HG02840 (cell line): Measurements from ENCODE around the gene PAX5.

Experiments
- ATAC-seq: cut with Tn5 transposase; IDR thresholded peaks from one replicate; pipeline ENCODE4 v1.9.1; 2021; ENCODE audit warnings: mild to moderate bottlenecking, moderate library complexity, moderate number of reproducible peaks; ENCODE audit not compliant: unreplicated experiment, low FRiP score

Gene PAX5

DNA sequence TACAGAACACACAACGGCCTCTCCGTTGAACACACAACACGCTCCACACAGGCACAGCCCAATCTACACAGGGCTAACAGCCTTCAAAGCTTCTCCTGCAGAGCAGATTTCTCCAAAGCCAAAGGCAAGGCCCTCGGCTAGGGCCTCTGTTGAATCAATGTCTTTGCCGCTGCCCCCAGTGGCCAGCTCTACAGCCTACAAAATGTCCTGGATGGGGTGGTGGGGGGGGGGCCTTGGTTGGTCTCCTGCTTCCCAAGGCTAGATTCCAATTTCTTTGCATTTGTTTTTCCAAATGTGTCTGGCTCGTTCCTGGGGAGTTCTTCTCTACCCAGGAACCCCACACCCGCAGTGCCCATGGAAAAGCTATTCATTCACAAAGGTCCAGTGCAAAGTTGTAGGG is 167.2 kb downstream of the PAX5 start:
- no peak for ATAC-seq

DNA sequence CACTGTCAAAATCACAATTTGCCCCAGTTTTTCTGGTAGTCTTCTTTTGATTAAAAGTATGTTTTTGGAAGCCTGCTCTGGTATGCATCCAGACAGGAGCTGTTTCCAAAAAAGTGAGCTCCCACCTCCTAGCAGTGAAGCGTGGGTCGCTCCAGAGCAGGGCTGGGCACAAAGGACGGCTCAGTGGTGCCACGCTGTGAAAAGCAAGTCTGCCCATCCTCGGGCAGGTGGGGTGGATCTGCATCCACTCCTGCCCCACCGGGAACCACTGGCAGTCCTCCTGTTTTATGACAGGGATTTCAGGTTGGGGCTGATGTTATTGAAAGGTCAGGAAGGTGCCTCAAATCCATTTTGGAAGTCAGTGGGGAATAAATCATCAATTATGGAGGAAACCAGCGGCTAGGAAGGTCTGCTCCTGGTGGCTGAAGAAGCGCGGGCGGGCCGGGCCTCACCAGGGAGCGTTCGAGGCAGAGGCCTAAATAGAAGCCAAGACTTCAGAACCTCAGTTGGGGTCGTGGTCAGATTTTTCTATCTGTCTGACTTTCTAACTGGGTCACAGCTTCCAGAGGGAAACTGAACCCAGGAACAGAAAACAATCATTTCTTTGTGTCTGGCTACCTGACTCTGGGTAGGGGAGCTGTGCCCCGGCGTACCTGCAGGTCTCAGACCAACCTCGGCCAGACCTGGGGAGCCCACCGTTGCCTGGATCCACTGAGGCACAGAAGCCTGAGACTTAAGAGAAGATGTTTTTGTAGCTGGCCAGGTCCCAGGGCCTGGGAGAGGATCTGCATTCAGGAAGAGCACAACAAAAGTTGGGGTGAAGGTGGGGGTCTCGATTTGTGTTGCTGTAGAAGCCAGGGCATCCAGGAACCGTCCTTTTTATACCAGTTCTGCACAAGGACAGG is 168.1 kb downstream of the PAX5 start:
- no peak for ATAC-seq

DNA sequence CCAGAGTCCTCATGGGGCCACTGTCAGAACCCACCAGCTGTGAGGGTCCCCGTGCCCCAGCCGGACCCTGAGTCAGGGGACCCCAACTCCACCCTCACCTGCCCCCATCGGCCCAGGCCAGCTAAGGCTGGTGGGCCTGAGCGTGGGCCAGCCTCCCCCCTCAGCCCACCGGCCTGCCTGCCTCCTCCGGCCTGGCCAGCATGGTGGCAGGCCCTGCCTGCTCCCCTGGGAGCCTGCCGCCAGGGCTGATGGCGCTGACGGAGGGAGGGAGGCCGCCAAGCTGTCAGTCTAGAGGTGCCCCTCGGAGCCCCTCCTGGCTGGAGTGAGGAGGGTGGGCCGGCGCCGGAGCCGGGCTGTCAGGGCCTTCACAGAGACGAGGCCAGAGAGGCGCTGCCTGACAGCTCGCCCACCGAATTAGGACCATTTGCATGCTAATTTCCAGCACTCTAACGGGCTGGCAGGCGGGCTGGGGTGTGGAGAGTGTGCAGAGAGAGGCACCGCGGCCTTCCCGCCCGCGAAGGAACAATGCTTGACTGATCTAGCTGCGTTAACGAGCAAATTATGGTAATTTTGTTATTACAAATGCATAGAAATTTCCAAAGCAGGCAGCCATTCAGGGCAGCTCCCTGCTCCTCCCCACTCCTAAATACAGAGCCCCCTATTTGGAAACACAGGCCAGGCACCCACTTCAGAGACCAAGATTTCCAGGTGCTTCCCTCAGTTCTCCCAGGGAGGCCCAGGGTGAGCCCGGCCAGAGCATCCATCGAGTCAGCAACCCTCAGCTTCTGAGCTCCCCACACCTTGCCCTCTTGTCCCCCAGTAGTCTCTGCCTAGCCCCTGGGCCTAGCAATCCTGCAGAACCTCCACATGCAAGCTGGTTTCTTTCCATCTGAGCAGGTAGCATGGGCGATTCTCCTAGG is 169.3 kb downstream of the PAX5 start:
- no peak for ATAC-seq

DNA sequence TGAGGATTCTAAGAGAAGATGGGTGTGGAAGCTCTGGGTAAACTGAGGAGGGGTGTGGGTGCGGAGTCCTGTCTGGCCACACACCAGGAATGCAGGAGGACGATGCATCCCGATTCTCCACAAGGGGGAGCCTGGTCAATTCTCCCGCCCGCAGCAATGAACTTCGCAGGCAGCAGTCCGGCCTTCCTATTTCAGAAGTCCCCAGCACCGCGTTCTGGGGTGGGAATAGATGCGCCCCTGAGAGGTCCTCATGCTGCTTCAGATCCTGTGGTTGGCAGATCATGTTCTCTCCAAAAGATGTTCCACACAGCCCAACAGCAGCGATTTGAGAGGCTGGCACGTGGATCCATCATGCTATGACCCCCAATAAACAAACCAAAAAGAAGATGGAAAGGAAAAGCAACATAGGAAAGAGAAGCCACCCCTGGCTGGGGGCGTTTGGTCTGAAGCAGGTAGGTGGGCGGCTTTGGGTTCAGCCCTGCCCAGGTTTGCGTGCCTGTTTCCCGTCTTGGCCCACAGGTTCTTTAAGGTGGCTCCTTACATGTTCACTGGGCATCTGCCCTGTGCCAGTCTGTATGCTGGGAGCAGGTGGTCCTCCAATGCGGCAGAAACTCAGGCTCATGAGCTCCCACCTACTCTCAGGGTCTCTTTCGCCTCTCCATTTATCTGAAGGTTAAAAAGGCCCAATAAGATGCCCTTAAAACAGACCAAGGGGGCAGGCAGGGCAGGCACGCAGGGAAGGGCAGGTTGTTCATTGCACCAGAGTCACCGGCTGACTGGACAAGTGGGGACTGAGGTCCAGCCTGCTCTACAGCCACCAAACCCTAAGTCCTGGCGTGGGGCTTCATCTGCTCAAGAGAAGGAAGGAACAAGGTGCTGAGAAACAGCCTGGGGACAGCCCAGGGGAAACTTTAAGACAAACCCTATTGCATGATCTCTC is 171.6 kb downstream of the PAX5 start:
- ATAC-seq = no peak

DNA sequence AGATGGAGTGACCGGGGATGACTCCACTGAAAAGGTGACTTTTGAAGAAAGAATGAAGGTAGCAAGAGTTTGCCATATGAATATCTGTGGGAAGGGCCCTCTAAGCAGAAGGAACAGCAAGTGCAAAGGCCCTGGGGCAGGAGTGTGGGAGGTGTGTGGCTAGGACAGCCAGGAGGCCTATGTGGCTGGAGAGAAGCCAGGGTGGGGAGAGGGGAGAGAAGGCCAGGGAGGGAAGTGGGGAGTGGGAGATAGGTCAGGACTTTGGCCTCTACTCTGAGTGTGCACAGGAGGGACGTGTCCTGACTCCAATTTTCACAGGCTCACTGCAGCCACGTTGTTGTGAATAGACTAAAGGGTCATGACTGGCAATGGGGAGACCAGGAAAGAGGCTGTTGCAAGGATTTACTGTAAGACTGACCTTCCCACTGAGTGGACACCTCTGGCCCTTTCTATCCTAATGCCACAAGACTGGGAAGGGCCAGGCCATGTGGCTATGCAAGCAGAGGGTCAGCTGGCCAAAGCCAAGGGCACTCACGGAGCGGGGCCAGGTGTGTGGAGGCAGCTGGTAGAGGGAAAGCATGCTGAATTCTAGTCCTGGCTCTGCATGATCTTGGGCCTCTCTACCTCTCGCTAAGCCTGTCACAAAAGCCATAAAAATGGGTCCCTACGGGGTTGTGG is 172.4 kb downstream of the PAX5 start:
- no peak for ATAC-seq

DNA sequence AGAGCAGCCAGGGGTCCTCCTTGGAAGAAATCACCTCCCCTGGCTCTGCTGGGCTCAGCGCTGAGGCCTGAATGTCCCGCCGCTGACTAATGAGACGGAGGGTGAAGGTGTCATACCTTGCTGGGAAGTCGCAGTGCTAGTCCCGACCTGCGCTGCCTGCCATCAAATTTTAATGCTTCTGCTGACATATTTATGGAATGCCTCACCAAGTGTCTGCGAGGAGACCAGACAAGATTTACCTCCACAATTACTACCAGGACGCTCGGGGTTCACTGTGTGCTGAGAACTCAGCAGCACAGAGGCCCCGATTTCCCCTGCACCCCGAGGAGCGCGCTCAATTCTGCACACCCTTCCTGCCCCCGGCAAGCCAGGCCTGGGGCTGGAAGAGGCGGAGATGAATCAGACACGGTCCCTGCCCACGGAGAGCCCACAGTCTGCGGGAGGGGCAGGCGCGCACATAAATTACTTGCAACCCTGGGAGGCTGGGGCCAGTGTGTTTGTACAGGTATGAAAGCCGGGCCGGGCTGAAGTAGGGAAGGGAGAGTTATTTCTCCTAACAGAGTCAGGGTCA is 175.2 kb downstream of the PAX5 start:
- no peak for ATAC-seq

DNA sequence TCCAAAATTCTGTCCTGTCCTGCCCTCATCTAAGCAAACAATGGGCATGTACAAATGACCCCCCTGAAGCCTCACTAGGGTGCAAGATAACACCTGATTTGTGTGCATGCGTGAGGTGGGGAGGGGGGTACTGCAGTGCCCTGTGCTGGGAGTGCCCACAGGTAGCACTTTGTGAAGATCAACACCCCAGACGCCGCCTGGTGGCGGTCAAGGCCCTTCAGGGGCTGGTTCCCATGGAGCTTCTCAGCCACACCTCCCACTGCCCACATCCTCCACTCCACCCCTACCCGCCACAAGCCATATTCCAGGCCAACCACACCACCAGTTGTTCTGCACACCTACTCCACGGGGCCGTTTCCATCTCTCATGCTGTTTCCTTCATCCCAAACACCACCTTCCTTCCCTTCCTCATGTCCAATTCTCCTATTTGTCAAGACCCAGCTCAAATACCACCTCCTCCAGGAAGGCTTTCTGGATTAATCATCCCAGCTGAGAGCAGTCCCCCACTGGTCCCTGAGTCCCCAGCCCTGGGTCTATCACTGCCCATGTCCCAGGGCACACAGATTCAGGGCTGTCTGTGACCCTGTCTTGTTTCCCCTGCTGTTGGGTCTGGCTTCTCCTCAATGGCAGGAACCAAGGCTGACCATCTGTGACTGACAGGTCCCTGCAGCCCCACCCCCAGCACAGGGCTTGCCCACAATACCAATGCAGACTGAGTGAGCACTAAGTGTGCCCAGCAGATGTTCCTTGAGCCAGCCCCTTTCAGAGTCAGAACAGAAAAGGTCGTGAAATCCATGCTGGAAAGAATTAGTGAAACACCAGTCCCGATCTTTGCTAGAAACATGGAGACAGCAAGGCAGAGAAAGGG is 178.4 kb downstream of the PAX5 start:
- ATAC-seq = no peak

DNA sequence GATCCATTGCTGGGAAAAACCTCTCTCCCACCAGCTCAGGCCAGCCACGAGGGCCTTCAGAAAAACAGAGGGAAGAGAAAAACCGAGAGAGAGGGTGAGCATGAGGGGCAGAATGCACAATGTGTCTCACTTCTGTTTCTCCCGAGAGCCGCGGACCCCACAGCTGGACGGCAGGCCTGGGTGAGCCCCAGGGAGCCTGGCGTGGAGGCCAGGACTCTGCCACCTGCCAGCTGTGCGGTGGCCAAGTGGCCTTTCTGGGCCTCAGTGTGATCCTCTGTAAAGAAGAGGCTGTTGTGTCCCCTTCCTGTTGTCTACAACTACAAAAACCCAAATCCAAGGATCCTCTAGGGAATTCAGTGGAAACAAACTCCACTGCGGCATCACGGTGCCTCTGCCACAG is 179.3 kb downstream of the PAX5 start:
- ATAC-seq = no peak

DNA sequence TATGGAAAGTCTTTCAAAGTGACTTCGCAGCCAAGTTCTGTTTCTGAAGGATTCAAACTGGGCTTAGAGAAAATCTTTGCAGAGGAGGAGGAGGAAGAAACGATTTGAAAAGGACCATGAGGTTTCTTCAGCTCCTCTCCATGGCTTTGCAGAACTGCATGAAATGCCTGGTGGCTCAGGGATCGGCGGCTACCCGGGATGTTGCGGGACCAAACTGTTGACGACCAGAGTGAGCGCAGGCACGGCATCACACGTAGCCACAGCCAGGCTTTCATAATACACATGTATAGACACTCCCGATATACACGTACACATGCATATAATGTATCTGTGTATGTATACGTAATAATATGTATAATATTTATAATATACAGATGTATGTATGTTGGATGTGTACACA is 180.0 kb downstream of the PAX5 start:
- no peak for ATAC-seq

DNA sequence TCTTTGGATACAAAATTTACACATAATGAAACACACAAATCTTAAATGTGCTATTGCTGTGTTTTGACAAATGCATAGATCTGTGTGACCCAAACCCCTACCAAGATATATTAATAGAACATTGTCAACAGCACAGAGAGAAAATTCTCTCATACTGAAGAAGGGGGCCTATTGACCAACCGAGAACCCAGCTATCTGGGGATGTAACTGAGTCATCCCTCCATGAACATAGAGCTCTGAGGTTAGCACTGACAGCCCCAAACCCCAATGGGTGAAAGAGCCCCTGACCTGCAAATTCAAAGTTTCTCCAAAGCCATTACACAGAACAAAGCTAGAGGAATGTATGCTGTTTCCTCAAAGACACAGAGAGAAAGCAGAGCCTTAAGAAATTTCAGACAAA is 180.8 kb downstream of the PAX5 start:
- no peak for ATAC-seq

DNA sequence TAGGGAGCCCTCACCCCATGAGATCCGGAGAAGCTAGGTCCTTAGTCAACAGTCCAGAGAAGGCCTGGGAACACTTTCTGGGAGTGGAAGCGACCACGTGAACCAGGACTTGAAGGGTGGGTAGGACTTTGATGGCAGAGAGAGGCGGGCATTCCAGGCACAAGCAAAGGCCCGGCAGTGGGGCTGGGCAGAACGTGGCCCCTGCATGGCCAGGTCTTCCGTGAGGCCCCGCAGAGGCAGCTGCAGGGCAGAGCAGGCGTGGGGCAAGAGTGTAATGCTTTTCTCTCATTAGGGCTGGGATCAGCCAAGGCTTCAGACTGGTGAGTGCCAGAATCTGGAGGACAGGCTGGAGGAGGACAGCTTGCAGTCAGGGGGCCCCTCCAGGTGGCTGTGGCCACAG is 184.1 kb downstream of the PAX5 start:
- no peak for ATAC-seq

DNA sequence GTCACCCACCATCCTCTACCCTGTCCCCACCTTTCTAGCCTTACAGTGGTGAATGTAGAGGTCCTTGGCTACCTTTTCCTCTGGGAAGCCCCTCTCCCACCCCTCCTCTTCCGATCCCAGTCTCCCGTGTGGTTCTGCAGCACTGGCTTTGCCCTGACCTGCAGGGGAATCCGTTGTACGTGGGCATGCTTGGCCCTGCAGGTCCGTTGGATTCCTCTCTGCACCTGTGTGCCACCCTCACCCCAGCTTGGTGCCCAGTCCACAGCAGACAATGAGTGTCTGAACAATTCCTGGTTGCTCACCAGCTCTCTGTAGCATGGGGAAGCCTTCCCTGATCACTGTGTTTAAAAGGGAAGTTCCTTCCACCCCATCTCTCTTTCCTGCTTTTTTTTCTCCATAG is 185.1 kb downstream of the PAX5 start:
- no peak for ATAC-seq

DNA sequence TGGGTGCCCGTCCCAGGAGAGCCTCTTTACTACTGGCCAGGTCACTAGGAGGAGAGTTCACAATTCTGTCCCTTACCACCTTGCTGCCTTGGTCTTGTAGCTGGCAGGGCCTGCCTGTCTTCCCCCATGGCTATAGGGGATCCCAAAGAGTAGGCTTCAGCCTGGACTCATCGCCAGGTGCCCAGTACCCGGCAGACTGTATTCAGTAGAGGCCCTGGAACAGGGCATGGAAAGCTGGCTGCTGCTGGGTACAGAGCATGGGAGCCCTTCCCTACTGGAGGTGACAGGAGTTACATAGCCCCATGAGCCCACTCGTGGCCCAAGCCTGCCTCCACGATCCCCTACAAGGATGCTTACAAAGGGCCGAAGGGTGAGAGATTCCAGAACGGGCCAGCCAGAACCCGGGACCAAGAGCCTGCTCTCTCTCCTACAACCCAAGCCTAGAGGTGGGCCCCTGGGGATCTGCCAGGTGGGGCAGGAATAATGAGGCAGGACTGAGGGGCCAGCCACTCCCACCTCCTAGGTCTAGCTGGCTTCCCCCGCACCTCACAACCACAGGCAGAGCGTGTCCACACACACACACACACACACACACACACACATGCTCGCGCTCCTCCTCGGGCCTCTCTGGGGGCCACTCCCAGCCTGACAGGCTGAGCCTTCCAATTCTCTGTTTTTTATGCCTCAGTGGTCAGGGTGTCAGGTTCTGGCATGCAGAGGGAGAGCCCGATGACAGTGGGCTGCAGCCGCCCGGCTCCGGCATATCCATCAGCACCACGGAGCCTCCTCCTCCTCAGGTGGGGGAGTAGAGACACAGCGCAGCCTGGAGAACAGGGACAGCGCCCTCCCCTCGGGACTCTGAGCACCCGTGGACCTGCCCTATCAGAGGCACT is 186.0 kb downstream of the PAX5 start:
- no peak for ATAC-seq

DNA sequence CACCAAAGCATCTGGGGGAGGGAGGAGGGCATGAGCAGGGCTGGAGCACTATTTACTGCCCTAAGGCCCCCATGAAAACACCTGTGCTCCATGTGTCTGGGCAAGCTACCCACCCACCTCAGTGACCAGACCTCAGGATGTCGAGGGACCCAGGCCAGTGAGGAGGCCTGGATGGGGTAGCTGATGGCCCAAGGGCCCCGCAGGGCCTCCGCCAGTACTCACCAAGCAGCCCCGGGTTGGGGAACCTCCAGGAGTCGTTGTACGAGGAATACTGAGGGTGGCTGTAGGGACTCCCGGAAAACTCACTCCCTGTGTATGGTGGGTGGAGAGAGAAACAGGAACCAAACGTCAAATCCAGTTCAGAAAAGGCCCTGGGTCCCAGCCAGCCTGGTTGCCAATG is 187.4 kb downstream of the PAX5 start:
- ATAC-seq = no peak

DNA sequence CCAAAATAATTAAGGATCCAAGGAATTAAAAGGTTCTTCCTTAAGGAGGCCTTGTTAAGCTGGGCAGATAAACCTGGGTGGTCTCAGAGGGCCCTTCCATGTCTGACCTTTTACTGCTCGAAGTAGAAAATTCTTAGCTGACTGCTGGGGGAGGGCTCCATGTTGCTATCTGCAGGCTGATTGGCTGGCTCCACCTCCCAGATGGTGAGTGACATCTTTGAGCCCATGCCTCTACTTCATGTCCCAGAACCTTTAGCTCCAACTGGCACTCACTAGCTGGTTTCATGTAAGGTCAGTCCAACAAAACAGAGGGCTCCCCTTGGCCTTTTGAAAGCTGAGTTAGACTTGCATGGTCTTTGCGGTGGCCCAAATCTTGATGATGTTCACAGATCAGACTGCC is 188.2 kb downstream of the PAX5 start:
- ATAC-seq = no peak

DNA sequence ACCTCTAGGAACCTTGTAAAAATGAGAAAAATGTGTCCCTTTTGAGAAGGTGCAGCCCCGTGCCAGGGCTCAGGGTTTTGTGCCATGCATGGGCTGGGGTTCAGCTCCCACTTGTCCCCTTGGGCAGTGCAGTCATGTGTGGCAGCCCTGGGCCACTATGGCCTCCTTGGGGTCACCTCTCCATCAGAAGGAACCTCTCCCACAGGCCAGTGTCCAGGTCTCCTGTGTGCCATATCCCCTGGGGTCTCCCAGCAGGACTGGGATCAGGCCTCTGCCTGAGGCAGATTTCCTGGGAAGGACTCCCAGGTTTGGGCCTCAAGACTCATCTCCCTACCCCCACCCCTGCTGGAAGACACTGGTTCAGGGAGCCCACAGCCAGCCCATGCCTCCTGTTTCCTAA is 189.1 kb downstream of the PAX5 start:
- ATAC-seq = no peak

DNA sequence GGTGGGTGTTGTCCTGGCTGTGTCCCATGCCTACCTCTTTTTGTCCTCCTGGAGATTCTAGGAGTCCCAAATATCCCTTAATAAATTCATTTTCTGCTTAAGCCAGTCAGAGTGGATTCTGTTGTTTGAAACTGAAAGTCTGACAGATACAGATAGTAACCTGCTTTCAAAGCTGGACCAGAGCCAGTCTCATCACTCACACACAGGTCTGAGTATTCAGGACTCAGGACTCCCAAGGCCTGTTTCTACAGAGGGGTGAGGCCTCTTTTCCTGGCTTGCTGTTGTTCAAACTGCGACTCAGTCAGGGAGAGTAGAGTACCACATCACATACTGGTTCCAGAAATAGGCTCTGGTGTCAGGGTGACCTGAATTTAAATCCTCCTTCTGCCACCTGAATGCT is 190.1 kb downstream of the PAX5 start:
- ATAC-seq = no peak
